Body of pancreas (tissue), 4 donors: ENCODE data around the gene TRIM44. TPM values are rescaled to one million over a fixed set of nuclear protein-coding genes. Genes with fewer than 3 reads are reported as not detected.

Experiments
- ATAC-seq: fragments of 150-250 bp; one replicate; pipeline ENCODE4 v1.9.1; 2016
- DNase-seq, 4 donors: peaks; one replicate each; pipeline ENCODE4 v3.0.0-alpha.2; 2019
- H3K27ac ChIP-seq, 4 donors: fragments of 200-600 bp; sonication (generic); 1 replicate in 3 of 4; 2 replicates in 1 of 4; pipeline versions ENCODE4 v1.5.1 to v1.6.1; 2016 to 2019; ENCODE audit warnings: mild to moderate bottlenecking in 1 of 4, mixed read lengths in 1 of 4, moderate library complexity in 1 of 4
- H3K27me3 ChIP-seq, 2 donors: fragments of 200-600 bp; sonication (generic); one replicate each; pipeline ENCODE4 v1.6.0; 2016; ENCODE audit warnings: mild to moderate bottlenecking in 1 of 2
- H3K36me3 ChIP-seq, 2 donors: fragments of 200-600 bp; sonication (generic); replicated peaks in 1 of 2; 2 replicates each; pipeline ENCODE4 v1.5.1; 2016; ENCODE audit warnings: low read depth in 2 of 2; ENCODE audit not compliant: insufficient read depth in 1 of 2
- H3K4me1 ChIP-seq: fragments of 200-600 bp; sonication (generic); one replicate; pipeline ENCODE4 v1.6.0; 2016
- H3K4me3 ChIP-seq, 2 donors: fragments of 200-600 bp; sonication (generic); 1 replicate in 1 of 2; 2 replicates in 1 of 2; pipeline ENCODE4 v1.5.1; 2016 to 2019
- H3K9me3 ChIP-seq, 3 donors: fragments of 200-600 bp; sonication (generic); 1 replicate in 2 of 3; 2 replicates in 1 of 3; pipeline ENCODE4 v1.5.1; 2016
- POLR2A ChIP-seq, 3 donors: fragments of 450-650 bp; IDR thresholded peaks; one replicate each; pipeline ENCODE4 v1.6.1; 2016; ENCODE audit warnings: antibody characterized with exemption in 3 of 3, mild to moderate bottlenecking in 2 of 3
- WGBS, 2 donors: methylation state at CpG; one replicate each; pipeline ENCODE4 v1.1.5; 2017; 5-methylcytosine and 5-hydroxymethylcytosine counted together
- intact Hi-C: fragments of 100-400 bp; cut with DNase I; formaldehyde crosslinking; loops from one replicate; pipeline ENCODE4 v1.15.1; 2023
- total RNA-seq, 2 donors: library from RNA; depleted of rRNA; stranded (reverse); fragments of >200 nt; gene quantifications; one replicate each; pipeline ENCODE4 v1.1.0, GENCODE V29; 2016
- TF ChIP-seq, protein P1 (sequence below), 7 experiments: fragments of 450-650 bp in 4 of 7; fragments of 200-600 bp in 3 of 7; sonication (generic) in 3 of 7; IDR thresholded peaks; one replicate each; pipeline ENCODE4 v1.5.1; 2016 to 2019; ENCODE audit warnings: antibody characterized with exemption in 7 of 7

The TRIM44 gene
- total RNA-seq, 2 donors from 2014 or later: 17.4 to 81.7 TPM

DNA sequence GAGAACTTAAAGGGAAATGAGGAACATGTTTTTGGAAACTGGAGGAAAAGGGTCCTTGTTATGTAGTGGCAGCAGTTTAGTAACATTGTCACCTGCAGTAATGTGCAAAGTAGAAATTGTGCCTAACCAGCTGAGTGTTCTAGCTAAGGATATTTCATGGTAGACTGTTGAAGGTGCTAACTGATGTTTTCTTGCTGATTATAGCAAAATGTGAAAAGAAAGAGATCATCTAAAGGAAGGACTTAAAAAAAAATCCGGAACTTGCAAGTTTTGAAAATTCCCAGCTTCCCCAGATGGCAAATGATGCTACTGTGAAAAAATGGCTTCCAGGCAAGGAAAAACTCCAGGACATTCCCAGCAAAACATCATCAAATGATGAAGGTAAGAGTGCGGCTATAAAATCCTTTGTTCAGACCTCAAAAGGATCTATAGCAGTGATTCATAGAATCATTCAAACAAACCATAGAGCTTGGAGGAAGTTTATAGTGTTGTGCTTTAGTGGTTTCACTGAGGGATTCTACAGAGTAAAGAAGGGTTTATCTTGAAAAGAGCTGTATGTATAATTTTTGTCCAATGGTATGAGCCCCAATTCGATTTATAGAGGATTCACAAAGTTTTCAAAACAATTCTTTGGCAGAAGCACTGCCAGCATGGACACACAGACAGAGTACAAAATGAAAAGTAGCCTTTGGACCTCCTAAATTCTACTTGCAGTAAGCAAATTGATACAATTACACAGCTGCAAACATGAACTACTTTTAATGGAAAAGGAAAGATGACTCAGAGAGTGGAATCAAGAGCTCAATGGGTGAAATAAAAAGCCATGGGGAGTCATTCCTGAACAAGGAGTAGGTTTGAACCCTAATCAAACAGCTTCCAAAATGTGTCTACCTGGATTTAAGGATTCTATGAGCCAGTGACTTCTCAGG is 4.3 kb upstream of the TRIM44 start:
- Histone ChIP-seq H3K27ac (no peak overlapping the region), H3K4me1 (peaks cover 8% of the 10 kb centered on the region), H3K27me3 (no peaks in the 10 kb centered on the region), H3K4me3 (no peak overlapping the region), H3K9me3 (no peaks in the 10 kb centered on the region), H3K36me3 (no peaks in the 10 kb centered on the region)
- no peak for ATAC-seq
- 61 to 71% methylated on average over 3 of the region's 3 CpGs for WGBS, 2 donors
- no peak for TF ChIP-seq POLR2A (IDR thresholded peaks at IDR 0.05)
- TF ChIP-seq, protein P1, sequence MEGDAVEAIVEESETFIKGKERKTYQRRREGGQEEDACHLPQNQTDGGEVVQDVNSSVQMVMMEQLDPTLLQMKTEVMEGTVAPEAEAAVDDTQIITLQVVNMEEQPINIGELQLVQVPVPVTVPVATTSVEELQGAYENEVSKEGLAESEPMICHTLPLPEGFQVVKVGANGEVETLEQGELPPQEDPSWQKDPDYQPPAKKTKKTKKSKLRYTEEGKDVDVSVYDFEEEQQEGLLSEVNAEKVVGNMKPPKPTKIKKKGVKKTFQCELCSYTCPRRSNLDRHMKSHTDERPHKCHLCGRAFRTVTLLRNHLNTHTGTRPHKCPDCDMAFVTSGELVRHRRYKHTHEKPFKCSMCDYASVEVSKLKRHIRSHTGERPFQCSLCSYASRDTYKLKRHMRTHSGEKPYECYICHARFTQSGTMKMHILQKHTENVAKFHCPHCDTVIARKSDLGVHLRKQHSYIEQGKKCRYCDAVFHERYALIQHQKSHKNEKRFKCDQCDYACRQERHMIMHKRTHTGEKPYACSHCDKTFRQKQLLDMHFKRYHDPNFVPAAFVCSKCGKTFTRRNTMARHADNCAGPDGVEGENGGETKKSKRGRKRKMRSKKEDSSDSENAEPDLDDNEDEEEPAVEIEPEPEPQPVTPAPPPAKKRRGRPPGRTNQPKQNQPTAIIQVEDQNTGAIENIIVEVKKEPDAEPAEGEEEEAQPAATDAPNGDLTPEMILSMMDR (IDR thresholded peaks at IDR 0.05): no peak
- DNase-seq: no peak
- intact Hi-C loops: no loop called here

DNA sequence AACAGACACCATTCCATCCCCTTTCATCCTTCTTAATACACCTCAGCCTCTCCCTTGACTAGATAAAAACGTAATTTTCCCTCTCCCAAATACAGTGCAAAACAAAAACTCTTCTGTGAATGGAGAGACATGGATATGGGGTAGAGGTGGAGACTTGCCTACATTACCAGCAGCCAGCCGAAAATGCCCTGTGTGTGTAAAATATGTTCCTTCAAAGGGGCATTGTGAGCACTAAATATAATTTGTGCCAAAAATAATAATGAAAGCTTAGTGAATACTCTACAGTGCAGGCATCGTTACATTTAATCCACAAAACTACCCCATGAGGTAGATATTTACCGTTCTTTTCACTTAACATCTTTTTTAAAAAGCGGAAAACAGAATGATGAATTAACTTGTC is 1.0 kb upstream of the TRIM44 start:
- peak overlapping the region; percentile 93 to 97 (median 95) for H3K27ac ChIP-seq
- DNase-seq (no peak), ATAC-seq (no peak)
- H3K4me1 ChIP-seq: peaks cover 19% of the 10 kb centered on the region
- H3K36me3 ChIP-seq: no peaks in the 10 kb centered on the region
- H3K9me3 ChIP-seq: no peaks in the 10 kb centered on the region
- peak overlapping the region in 1 of 2 donors; percentile 41 for H3K4me3 ChIP-seq
- H3K27me3 ChIP-seq: no peaks in the 10 kb centered on the region
- intact Hi-C loops: no loop called here
- WGBS, 2 donors: 22 to 24% methylated on average over 5 of the region's 5 CpGs
- TF ChIP-seq, protein P1 (IDR thresholded peaks at IDR 0.05): no peak
- TF ChIP-seq POLR2A (IDR thresholded peaks at IDR 0.05): no peak

DNA sequence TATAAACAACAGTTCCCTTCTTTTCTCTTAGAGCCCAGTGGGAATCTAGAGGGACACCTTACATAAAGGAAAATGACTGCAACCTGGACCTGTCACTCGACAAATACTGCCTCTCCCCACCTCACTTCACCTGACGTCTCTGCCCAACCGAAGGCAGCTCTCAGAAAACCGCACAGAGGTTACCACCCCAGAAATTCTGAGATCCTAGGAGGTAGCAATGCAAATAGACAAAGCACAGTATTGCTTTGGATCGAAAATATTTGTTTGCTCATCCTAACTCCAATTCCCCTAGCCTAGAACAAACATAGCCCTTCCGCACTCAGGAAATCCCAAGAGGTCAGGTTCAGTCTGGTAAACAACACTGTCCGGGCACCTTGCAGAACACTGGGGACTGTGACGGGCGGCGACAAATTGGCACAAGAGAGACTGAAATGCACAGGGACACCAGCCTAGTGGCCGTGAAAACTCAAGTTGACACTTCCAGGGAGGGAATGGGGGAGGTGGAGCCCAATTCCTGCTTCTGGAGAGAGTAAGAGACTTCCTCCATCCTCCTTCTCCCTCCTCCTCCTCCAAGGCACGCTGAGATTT is 420 bp upstream of the TRIM44 start:
- intact Hi-C loops: no loop called here
- H3K27ac ChIP-seq: peak overlapping the region; percentile 93 to 97 (median 95)

DNA sequence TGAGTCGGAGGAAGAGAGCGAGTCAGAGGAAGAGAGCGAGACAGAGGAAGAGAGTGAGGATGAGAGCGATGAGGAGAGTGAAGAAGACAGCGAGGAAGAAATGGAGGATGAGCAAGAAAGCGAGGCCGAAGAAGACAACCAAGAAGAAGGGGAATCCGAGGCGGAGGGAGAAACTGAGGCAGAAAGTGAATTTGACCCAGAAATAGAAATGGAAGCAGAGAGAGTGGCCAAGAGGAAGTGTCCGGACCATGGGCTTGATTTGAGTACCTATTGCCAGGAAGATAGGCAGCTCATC is 780 bp downstream of the TRIM44 start:
- ATAC-seq (no peak), DNase-seq (no peak)
- H3K27me3 ChIP-seq: no peaks in the 10 kb centered on the region
- peak overlapping the region; percentile 41 to 90 for H3K4me3 ChIP-seq
- TF ChIP-seq, protein P1 (IDR thresholded peaks at IDR 0.05): no peak
- no peaks in the 10 kb centered on the region for H3K9me3 ChIP-seq
- intact Hi-C loops: no loop called here
- peaks cover 19% of the 10 kb centered on the region for H3K4me1 ChIP-seq
- no peaks in the 10 kb centered on the region for H3K36me3 ChIP-seq
- WGBS, 2 donors: 78 to 80% methylated on average over 10 of the region's 10 CpGs
- peak overlapping the region in 3 of 4 donors; percentile 94 to 97 (median 96) for H3K27ac ChIP-seq

More for the DNA sequence above, 420 bp upstream of the TRIM44 start:
- Histone ChIP-seq H3K4me1 (peaks cover 19% of the 10 kb centered on the region), H3K36me3 (no peaks in the 10 kb centered on the region), H3K4me3 (peak overlapping the region; percentile 41 to 90), H3K27me3 (no peaks in the 10 kb centered on the region), H3K9me3 (no peaks in the 10 kb centered on the region)
- DNase-seq (peak in 3 of 4 donors; percentile 6 to 22 (median 18)), ATAC-seq (peak; percentile 57)
- TF ChIP-seq, protein P1 (IDR thresholded peaks at IDR 0.05): no peak
- TF ChIP-seq POLR2A (IDR thresholded peaks at IDR 0.05): no peak
- WGBS, 2 donors: 0 to 2% methylated on average over 12 of the region's 12 CpGs
